Measurements from ENCODE around the gene ANKRD40. TPM values are rescaled to one million over a fixed set of nuclear protein-coding genes. Genes with fewer than 3 reads are reported as not detected.

ANKRD40 gene
- total and polyA plus RNA-seq, 4 donors: 6.2 to 15.1 (median 9.7) TPM

GRCh38 chr17:50697663-50698272, 9.9 kb downstream of the ANKRD40 start (continued):
- TF ChIP-seq CTCF (IDR thresholded peaks at IDR 0.05; ENCODE audit: low read depth, low read length, missing input control): peak; percentile 25
- no peak for TF ChIP-seq FOXA2 (IDR thresholded peaks at IDR 0.05)
- TF ChIP-seq JUND (IDR thresholded peaks at IDR 0.05): no peak

- Histone ChIP-seq H3K9me3 (ENCODE audit: control insufficient read depth in 4 of 4, low read length in 3 of 4) (no peaks in the 10 kb centered on the region), H3K4me3 (ENCODE audit: low read depth in 1 of 3, low read length in 3 of 3) (no peak overlapping the region), H3K27ac (ENCODE audit: low read depth in 1 of 2, low read length in 2 of 2) (no peak overlapping the region), H3K4me1 (ENCODE audit: control insufficient read depth in 4 of 4, insufficient read depth in 4 of 4, low read length in 3 of 4) (peaks cover 6 to 27% (median 26%) of the 10 kb centered on the region in 4 donors), H3K27me3 (ENCODE audit: control insufficient read depth in 4 of 4, insufficient read depth in 4 of 4, low read length in 3 of 4) (no peaks in the 10 kb centered on the region), H3K9ac (ENCODE audit: low read depth in 1 of 2, low read length in 2 of 2) (no peak overlapping the region), H3K36me3 (ENCODE audit: control insufficient read depth in 4 of 4, insufficient read depth in 3 of 4, low read depth in 1 of 4, low read length in 3 of 4) (peaks cover 9 to 38% (median 32%) of the 10 kb centered on the region in 4 donors)
- TF ChIP-seq MAX (IDR thresholded peaks at IDR 0.05): no peak
- no peak for TF ChIP-seq ATF3 (IDR thresholded peaks at IDR 0.05)
- no peak for TF ChIP-seq EGR1 (IDR thresholded peaks at IDR 0.05; ENCODE audit: low read depth in 2 of 2)
- no peak for TF ChIP-seq JUND (IDR thresholded peaks at IDR 0.05)
- TF ChIP-seq FOXA1 (IDR thresholded peaks at IDR 0.05): no peak
- TF ChIP-seq YY1 (IDR thresholded peaks at IDR 0.05): no peak
- whole genome bisulfite sequencing: 80% methylated on average over 3 of the region's 3 CpGs
- no peak for DNase-seq (ENCODE audit: low spot score)
These were observed 10.7 kb downstream of the ANKRD40 start for GRCh38 chr17:50697062-50697461.

DNA sequence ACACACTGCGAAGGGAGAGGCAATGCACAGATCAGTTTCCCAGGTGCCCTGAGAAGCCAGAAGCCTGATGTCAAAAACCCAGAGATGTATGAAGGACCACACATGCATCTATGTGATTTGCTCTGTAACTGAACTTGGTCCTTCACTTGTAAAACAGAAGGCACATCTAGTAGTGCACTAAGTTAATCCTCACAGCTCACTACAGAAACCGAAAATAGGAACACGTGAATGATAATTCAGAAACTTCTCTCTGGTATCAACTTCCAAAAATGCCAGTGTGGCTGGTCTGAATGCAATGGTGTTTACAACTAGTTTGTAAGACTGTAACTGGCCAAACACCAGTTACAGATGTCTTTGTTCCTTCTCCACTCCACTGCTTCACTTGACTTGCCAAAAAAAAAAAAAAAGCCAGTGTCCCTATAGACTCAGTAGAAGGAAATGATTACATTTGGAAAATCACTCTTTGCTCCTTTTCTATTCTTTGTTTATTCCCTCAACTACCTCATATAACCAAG, 11.3 kb downstream of the ANKRD40 start:
- Histone ChIP-seq H3K9me3 (ENCODE audit: control insufficient read depth in 4 of 4, low read length in 3 of 4) (no peaks in the 10 kb centered on the region), H3K27ac (ENCODE audit: low read depth in 1 of 2, low read length in 2 of 2) (no peak overlapping the region), H3K4me3 (ENCODE audit: low read depth in 1 of 3, low read length in 3 of 3) (no peak overlapping the region), H3K27me3 (ENCODE audit: control insufficient read depth in 4 of 4, insufficient read depth in 4 of 4, low read length in 3 of 4) (no peaks in the 10 kb centered on the region), H3K9ac (ENCODE audit: low read depth in 1 of 2, low read length in 2 of 2) (no peak overlapping the region), H3K36me3 (ENCODE audit: control insufficient read depth in 4 of 4, insufficient read depth in 3 of 4, low read depth in 1 of 4, low read length in 3 of 4) (peaks cover 9 to 38% (median 32%) of the 10 kb centered on the region in 4 donors), H3K4me1 (ENCODE audit: control insufficient read depth in 4 of 4, insufficient read depth in 4 of 4, low read length in 3 of 4) (peaks cover 6 to 34% (median 33%) of the 10 kb centered on the region in 4 donors)
- no peak for DNase-seq (ENCODE audit: low spot score)
- TF ChIP-seq SP1 (IDR thresholded peaks at IDR 0.05): no peak
- no peak for TF ChIP-seq HNF4G (IDR thresholded peaks at IDR 0.05)
- TF ChIP-seq GABPA (IDR thresholded peaks at IDR 0.05 in 1 of 2, conservative IDR thresholded peaks at IDR 0.05 in 1 of 2): no peak
- TF ChIP-seq TAF1 (conservative IDR thresholded peaks at IDR 0.05): no peak
- TF ChIP-seq RAD21 (IDR thresholded peaks at IDR 0.05): no peak
- WGBS: 88% methylated on average over 3 of the region's 3 CpGs

- Histone ChIP-seq H3K4me1 (ENCODE audit: control insufficient read depth in 4 of 4, insufficient read depth in 4 of 4, low read length in 3 of 4) (peaks cover 23 to 60% (median 54%) of the 10 kb centered on the region in 4 donors), H3K4me3 (ENCODE audit: low read depth in 1 of 3, low read length in 3 of 3) (no peak overlapping the region), H3K27ac (ENCODE audit: low read depth in 1 of 2, low read length in 2 of 2) (peak overlapping the region; percentile 42 to 71), H3K27me3 (ENCODE audit: control insufficient read depth in 4 of 4, insufficient read depth in 4 of 4, low read length in 3 of 4) (no peaks in the 10 kb centered on the region), H3K9ac (ENCODE audit: low read depth in 1 of 2, low read length in 2 of 2) (no peak overlapping the region), H3K9me3 (ENCODE audit: control insufficient read depth in 4 of 4, low read length in 3 of 4) (no peaks in the 10 kb centered on the region), H3K36me3 (ENCODE audit: control insufficient read depth in 4 of 4, insufficient read depth in 3 of 4, low read depth in 1 of 4, low read length in 3 of 4) (peaks cover 3 to 26% (median 21%) of the 10 kb centered on the region in 4 donors)
- WGBS: 68% methylated on average over 5 of the region's 5 CpGs
- no peak for TF ChIP-seq ATF3 (IDR thresholded peaks at IDR 0.05)
- no peak for TF ChIP-seq EGR1 (IDR thresholded peaks at IDR 0.05; ENCODE audit: low read depth in 2 of 2)
- TF ChIP-seq GABPA (IDR thresholded peaks at IDR 0.05 in 1 of 2, conservative IDR thresholded peaks at IDR 0.05 in 1 of 2): no peak
- TF ChIP-seq CTCF (IDR thresholded peaks at IDR 0.05; ENCODE audit: low read depth, low read length, missing input control): no peak
- no peak for TF ChIP-seq RXRA (IDR thresholded peaks at IDR 0.05)
- no peak for TF ChIP-seq HNF4G (IDR thresholded peaks at IDR 0.05)
- TF ChIP-seq FOXA1 (IDR thresholded peaks at IDR 0.05): no peak
- DNase-seq (ENCODE audit: low spot score): no peak
These were observed 14.6 kb downstream of the ANKRD40 start for GRCh38 chr17:50693036-50693682.

Data from liver (tissue), 9 donors.